DOHH2 (cell line): ENCODE measurements around the gene F10.

Experiments
- EZH2phosphoT487 ChIP-seq: fragments of 200-600 bp; sonication (generic); IDR thresholded peaks from 2 replicates; pipeline ENCODE4 v1.6.1; 2017; ENCODE audit warnings: borderline replicate concordance, mild to moderate bottlenecking, antibody characterized with exemption, low read length, moderate library complexity, mixed read lengths
- TF ChIP-seq, protein P1 (sequence below): fragments of 200-600 bp; sonication (generic); IDR thresholded peaks from one replicate; pipeline ENCODE4 v1.5.1; 2014; ENCODE audit warnings: antibody characterized with exemption, mild to moderate bottlenecking, low read depth, low read length; ENCODE audit not compliant: poor library complexity, severe bottlenecking

DNA sequence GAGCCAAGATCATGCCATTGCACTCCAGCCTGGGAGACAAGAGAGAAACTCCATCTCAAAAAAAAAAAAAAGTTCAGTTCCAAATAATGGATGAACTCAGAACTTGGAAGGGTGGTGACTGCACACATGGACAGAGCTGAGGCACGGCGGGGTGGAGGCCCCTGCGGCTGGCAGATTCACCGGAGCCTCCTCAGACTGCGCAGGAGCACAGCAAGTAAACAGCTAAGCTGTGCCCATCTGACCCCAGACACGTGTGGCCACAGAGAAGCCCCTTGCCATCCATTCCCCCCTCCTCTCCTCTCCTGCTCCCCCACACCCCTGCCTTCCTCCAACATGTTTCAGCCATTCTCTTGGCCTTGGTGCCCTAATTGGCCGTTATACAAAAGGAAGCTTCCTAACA, 20.3 kb downstream of the F10 start:
- TF ChIP-seq, protein P1, sequence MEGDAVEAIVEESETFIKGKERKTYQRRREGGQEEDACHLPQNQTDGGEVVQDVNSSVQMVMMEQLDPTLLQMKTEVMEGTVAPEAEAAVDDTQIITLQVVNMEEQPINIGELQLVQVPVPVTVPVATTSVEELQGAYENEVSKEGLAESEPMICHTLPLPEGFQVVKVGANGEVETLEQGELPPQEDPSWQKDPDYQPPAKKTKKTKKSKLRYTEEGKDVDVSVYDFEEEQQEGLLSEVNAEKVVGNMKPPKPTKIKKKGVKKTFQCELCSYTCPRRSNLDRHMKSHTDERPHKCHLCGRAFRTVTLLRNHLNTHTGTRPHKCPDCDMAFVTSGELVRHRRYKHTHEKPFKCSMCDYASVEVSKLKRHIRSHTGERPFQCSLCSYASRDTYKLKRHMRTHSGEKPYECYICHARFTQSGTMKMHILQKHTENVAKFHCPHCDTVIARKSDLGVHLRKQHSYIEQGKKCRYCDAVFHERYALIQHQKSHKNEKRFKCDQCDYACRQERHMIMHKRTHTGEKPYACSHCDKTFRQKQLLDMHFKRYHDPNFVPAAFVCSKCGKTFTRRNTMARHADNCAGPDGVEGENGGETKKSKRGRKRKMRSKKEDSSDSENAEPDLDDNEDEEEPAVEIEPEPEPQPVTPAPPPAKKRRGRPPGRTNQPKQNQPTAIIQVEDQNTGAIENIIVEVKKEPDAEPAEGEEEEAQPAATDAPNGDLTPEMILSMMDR, result no peak
- TF ChIP-seq EZH2phosphoT487, result no peak
